HCT116 (cell line): Measurements from ENCODE around the gene OR2A25. TPM values are rescaled to one million over a fixed set of nuclear protein-coding genes. Genes with fewer than 3 reads are reported as not detected.

ENCODE experiments used
- ATAC-seq: fragments of 200-7000 bp; cut with Tn5 transposase; 2 replicates; pipeline ENCODE4 v1.9.1; 2020; ENCODE audit warnings: mild to moderate bottlenecking, moderate library complexity
- BruUV-seq: library from RNA; stranded (reverse); fragments of 400-500 nt; replicated peaks from 2 replicates; lab custom pipeline; 2021; lab: Mats Ljungman, UMichigan
- CTCF ChIA-PET: fragments of 300-600 bp; sonication (Branson Sonifier 250); formaldehyde crosslinking; loops from one replicate; lab custom pipeline; 2021; ENCODE audit warnings: antibody characterized with exemption; lab: Charles Lee
- POLR2A ChIA-PET: fragments of 300-600, 350-600 bp; sonication (Branson Sonifier 250); formaldehyde crosslinking; loops from one replicate; lab custom pipeline; 2021; ENCODE audit warnings: antibody characterized with exemption; lab: Charles Lee
- RAD21 ChIA-PET, 2 experiments: fragments of 300-600 bp; sonication (Branson Sonifier 250); formaldehyde crosslinking; loops; one replicate each; lab custom pipeline; 2023; ENCODE audit warnings: low total read pairs in 2 of 2; ENCODE audit not compliant: uncharacterized antibody in 2 of 2, unreplicated experiment in 2 of 2, low non-redundant PET in 1 of 2; lab: Charles Lee
- DNase-seq: peaks from one replicate; pipeline ENCODE4 v3.0.0-alpha.2; 2010; ENCODE audit warnings: low read depth, low spot score
- H2AFZ ChIP-seq: fragments of 200-600 bp; shearing (Covaris generic), sonication (generic); 2 replicates; pipeline ENCODE4 v1.6.1; 2017; ENCODE audit warnings: low read depth, mixed run types, mixed read lengths, antibody characterized with exemption, low read length; ENCODE audit not compliant: poor library complexity, severe bottlenecking
- H3K27ac ChIP-seq: 2 replicates; pipeline ENCODE4 v1.5.1; 2012; ENCODE audit warnings: low read depth, low read length
- H3K27me3 ChIP-seq: fragments of 200-600 bp; sonication (generic); 2 replicates; pipeline ENCODE4 v1.6.1; 2016; ENCODE audit warnings: mixed run types, low read length, mixed read lengths; ENCODE audit not compliant: insufficient read depth
- H3K36me3 ChIP-seq, 2 experiments: fragments of 200-500 bp in 1 of 2; fragments of 200-600 bp in 1 of 2; sonication (Bioruptor generic) in 1 of 2; sonication (generic) in 1 of 2; 2 replicates each; pipeline versions ENCODE4 v1.5.1 to v1.6.1; 2014 to 2016; ENCODE audit warnings: low read length in 2 of 2, inconsistent platforms in 1 of 2, mixed read lengths in 1 of 2, mixed run types in 1 of 2; ENCODE audit not compliant: insufficient read depth in 2 of 2, control insufficient read depth in 1 of 2
- H3K4me1 ChIP-seq, 2 experiments: fragments of 200-600 bp in 1 of 2; sonication (generic) in 1 of 2; 2 replicates each; pipeline versions ENCODE4 v1.5.1 to v1.6.1; 2012 to 2017; ENCODE audit warnings: low read length in 2 of 2, inconsistent platforms in 1 of 2, mild to moderate bottlenecking in 1 of 2, mixed read lengths in 1 of 2, mixed run types in 1 of 2, moderate library complexity in 1 of 2; ENCODE audit not compliant: insufficient read depth in 2 of 2, control insufficient read depth in 1 of 2
- H3K4me2 ChIP-seq: fragments of 200-600 bp; sonication (generic); 2 replicates; pipeline ENCODE4 v1.6.1; 2017; ENCODE audit warnings: mixed run types, low read length, mixed read lengths
- H3K4me3 ChIP-seq, 2 experiments: fragments of 200-600 bp in 1 of 2; sonication (generic) in 1 of 2; replicated peaks in 1 of 2; 2 replicates each; pipeline ENCODE4 v1.5.1; 2011 to 2016; ENCODE audit warnings: low read length in 2 of 2, control low read depth in 1 of 2, low read depth in 1 of 2, mild to moderate bottlenecking in 1 of 2, mixed read lengths in 1 of 2, mixed run types in 1 of 2
- H3K79me2 ChIP-seq: fragments of 200-600 bp; sonication (generic); 2 replicates; pipeline ENCODE4 v1.6.1; 2017; ENCODE audit warnings: mild to moderate bottlenecking, mixed run types, low read length, moderate library complexity, mixed read lengths; ENCODE audit not compliant: insufficient read depth
- H3K9ac ChIP-seq: fragments of 200-600 bp; sonication (generic); 2 replicates; pipeline ENCODE4 v1.6.1; 2016; ENCODE audit warnings: low read length, mixed read lengths
- H3K9me2 ChIP-seq: fragments of 200-600 bp; sonication (generic), shearing (Covaris generic); 2 replicates; pipeline ENCODE4 v1.6.1; 2017; ENCODE audit warnings: mixed run types, mild to moderate bottlenecking, moderate library complexity; ENCODE audit not compliant: insufficient read depth
- H3K9me3 ChIP-seq, 2 experiments: fragments of 200-500 bp in 1 of 2; fragments of 200-600 bp in 1 of 2; sonication (Bioruptor generic) in 1 of 2; sonication (generic) in 1 of 2; 2 replicates each; pipeline ENCODE4 v1.6.1; 2014 to 2017; ENCODE audit warnings: low read length in 2 of 2, mixed read lengths in 2 of 2, inconsistent platforms in 1 of 2, low read depth in 1 of 2, mild to moderate bottlenecking in 1 of 2, mixed run types in 1 of 2, moderate library complexity in 1 of 2; ENCODE audit not compliant: control insufficient read depth in 1 of 2, insufficient read depth in 1 of 2
- H4K20me1 ChIP-seq: fragments of 200-600 bp; sonication (generic), shearing (Covaris generic); 2 replicates; pipeline ENCODE4 v1.6.1; 2017; ENCODE audit warnings: mixed run types, mild to moderate bottlenecking, moderate library complexity; ENCODE audit not compliant: insufficient read depth
- ATF3 ChIP-seq: IDR thresholded peaks from 2 replicates; pipeline ENCODE4 v1.6.1; 2012
- CBX3 ChIP-seq: IDR thresholded peaks from 2 replicates; pipeline ENCODE4 v1.6.1; 2012; ENCODE audit warnings: low read depth
- CEBPB ChIP-seq: IDR thresholded peaks from 2 replicates; pipeline ENCODE4 v1.6.1; 2012; ENCODE audit warnings: low read depth
- CTCF ChIP-seq, 3 experiments: fragments of 200-600 bp in 1 of 3; sonication (generic) in 1 of 3; IDR thresholded peaks in 2 of 3; conservative IDR thresholded peaks in 1 of 3; 2 replicates each; pipeline ENCODE4 v1.5.1; 2012 to 2017; ENCODE audit warnings: low read depth in 2 of 3, low read length in 2 of 3, antibody characterized with exemption in 1 of 3, borderline replicate concordance in 1 of 3, control low read depth in 1 of 3, mild to moderate bottlenecking in 1 of 3, mixed read lengths in 1 of 3, mixed run types in 1 of 3, moderate library complexity in 1 of 3; ENCODE audit not compliant: insufficient read depth in 1 of 3
- EGR1 ChIP-seq: IDR thresholded peaks from 2 replicates; pipeline ENCODE4 v1.6.1; 2012; ENCODE audit warnings: low read depth
- ELF1 ChIP-seq: IDR thresholded peaks from 2 replicates; pipeline ENCODE4 v1.6.1; 2012; ENCODE audit warnings: low read depth, borderline replicate concordance
- EZH2 ChIP-seq: fragments of 200-600 bp; sonication (generic); IDR thresholded peaks from 2 replicates; pipeline ENCODE4 v1.6.1; 2017; ENCODE audit warnings: antibody characterized with exemption, mixed run types
- FOSL1 ChIP-seq: IDR thresholded peaks from 2 replicates; pipeline ENCODE4 v1.6.1; 2012; ENCODE audit warnings: low read depth
- JUND ChIP-seq: IDR thresholded peaks from 2 replicates; pipeline ENCODE4 v1.6.1; 2012
- MAX ChIP-seq: IDR thresholded peaks from 2 replicates; pipeline ENCODE4 v1.6.1; 2012
- POLR2A ChIP-seq: IDR thresholded peaks from 2 replicates; pipeline ENCODE4 v1.7.0; 2011; ENCODE audit warnings: borderline replicate concordance; ENCODE audit not compliant: insufficient read depth, insufficient read length; ENCODE audit errors: extremely low read depth
- RAD21 ChIP-seq: IDR thresholded peaks from 2 replicates; pipeline ENCODE4 v1.6.1; 2012; ENCODE audit warnings: low read depth, mild to moderate bottlenecking
- SIN3A ChIP-seq: IDR thresholded peaks from 2 replicates; pipeline ENCODE4 v1.6.1; 2012; ENCODE audit warnings: low read depth
- SP1 ChIP-seq: IDR thresholded peaks from 2 replicates; pipeline ENCODE4 v1.6.1; 2012; ENCODE audit warnings: low read depth
- SRF ChIP-seq: IDR thresholded peaks from 2 replicates; pipeline ENCODE4 v1.6.1; 2012; ENCODE audit warnings: low read depth
- TCF7L2 ChIP-seq: IDR thresholded peaks from 2 replicates; pipeline ENCODE4 v1.7.0; 2011; ENCODE audit warnings: borderline replicate concordance, inconsistent platforms; ENCODE audit not compliant: insufficient read depth, insufficient read length; ENCODE audit errors: extremely low read depth
- ZBTB33 ChIP-seq: IDR thresholded peaks from 2 replicates; pipeline ENCODE4 v1.6.1; 2011; ENCODE audit warnings: mild to moderate bottlenecking, low read length, moderate library complexity; ENCODE audit not compliant: insufficient replicate concordance; ENCODE audit errors: extremely low read depth
- ZFX ChIP-seq: fragments of 450-650 bp; IDR thresholded peaks from 2 replicates; pipeline ENCODE4 v1.6.1; 2017
- ZNF274 ChIP-seq: fragments of 200-500 bp; sonication (Bioruptor generic); IDR thresholded peaks from 2 replicates; pipeline ENCODE4 v1.6.1; 2014; ENCODE audit warnings: mild to moderate bottlenecking, low read depth, low read length, inconsistent platforms
- intact Hi-C: fragments of 100-400 bp; cut with micrococcal nuclease; formaldehyde crosslinking; loops from 2 replicates; pipeline ENCODE4 v1.10.0; 2022
- total RNA-seq: library from RNA; stranded (reverse); gene quantifications from one replicate; pipeline ENCODE4 v1.2.1, GENCODE V29; 2021; ENCODE audit not compliant: unreplicated experiment

Gene OR2A25
- total RNA-seq, 1 experiment from 2014 or later: not detected

GRCh38 chr7:144023171-144023827 is 46.3 kb upstream of the OR2A25 start:
- Histone ChIP-seq H3K27me3 (no peaks in the 10 kb centered on the region), H3K27ac (no peak overlapping the region), H3K36me3 (no peaks in the 10 kb centered on the region), H3K9me2 (no peaks in the 10 kb centered on the region), H3K9ac (no peak overlapping the region), H3K79me2 (no peaks in the 10 kb centered on the region), H3K4me1 (peaks cover 0 to 6% of the 10 kb centered on the region in 2 experiments; a peak in 2 of 4 replicates), H3K4me3 (no peak overlapping the region), H3K4me2 (no peak overlapping the region), H3K9me3 (no peaks in the 10 kb centered on the region), H2AFZ (no peak overlapping the region), H4K20me1 (no peaks in the 10 kb centered on the region)
- ChIA-PET POLR2A (no interaction called here), CTCF (interaction anchor here (1.1 kb wide), 1 partner anchor 122 kb away, joined by 3 read pairs; the partner anchor contains the start of gene TCAF1), RAD21 (no interaction called here)
- no TSS peak for BruUV-seq
- intact Hi-C loops: loop anchor here (5.0 to 10.0 kb wide), 2 partner anchors 59 to 118 kb away; partner anchors contain the start of gene TCAF1
- DNase-seq (no peak), ATAC-seq (no peak)
- no peak for TF ChIP-seq SRF
- TF ChIP-seq RAD21: no peak
- no peak for TF ChIP-seq ATF3
- no peak for TF ChIP-seq ZBTB33
- TF ChIP-seq FOSL1: no peak
- no peak for TF ChIP-seq EZH2
- no peak for TF ChIP-seq EGR1
- no peak for TF ChIP-seq ZNF274
- TF ChIP-seq ZFX: no peak
- no peak for TF ChIP-seq SIN3A
- TF ChIP-seq CEBPB: no peak
- no peak for TF ChIP-seq CTCF (IDR thresholded peaks at IDR 0.05 in 2 of 3, conservative IDR thresholded peaks at IDR 0.05 in 1 of 3; ENCODE audit: borderline replicate concordance in 1 of 3, insufficient read depth in 1 of 3, low read depth in 2 of 3, low read length in 2 of 3)
- TF ChIP-seq SP1: no peak
- TF ChIP-seq POLR2A: no peak
- TF ChIP-seq CBX3: no peak
- no peak for TF ChIP-seq ELF1
- TF ChIP-seq TCF7L2: no peak
- no peak for TF ChIP-seq JUND
- TF ChIP-seq MAX: no peak
